ENCODE results near the gene NSUN7. TPM values are rescaled to one million over a fixed set of nuclear protein-coding genes. Genes with fewer than 3 reads are reported as not detected.

The NSUN7 gene
- total RNA-seq, 2 donors from 2014 or later: 14.3 to 35.3 TPM

DNA sequence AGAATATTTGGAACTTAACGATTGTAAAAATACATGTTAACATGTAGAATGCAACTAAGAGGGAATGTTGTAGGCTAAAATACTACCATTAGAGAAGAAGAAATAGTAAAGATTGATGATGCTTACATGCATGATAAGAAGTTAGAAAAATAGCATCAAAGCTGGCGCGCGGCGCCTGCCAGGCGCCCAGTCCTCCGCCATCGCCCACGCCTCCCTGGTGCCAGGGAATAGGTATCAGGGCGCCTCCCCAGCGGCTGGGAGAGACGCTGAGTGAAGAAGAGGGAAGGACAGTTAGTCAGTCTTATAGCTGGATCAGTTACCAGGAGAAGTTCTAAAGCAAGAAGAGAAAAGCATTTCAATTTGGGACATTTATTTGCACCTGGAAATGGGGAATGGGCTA lies 36.0 kb downstream of the NSUN7 start:
- 95 to 97% methylated on average over 12 of the region's 12 CpGs for WGBS, 2 donors
- Histone ChIP-seq H3K4me3 (no peak overlapping the region), H3K36me3 (replicated peaks in 1 of 2; ENCODE audit: insufficient read depth in 1 of 2, low read depth in 2 of 2) (no peaks in the 10 kb centered on the region), H3K9me3 (no peaks in the 10 kb centered on the region), H3K27me3 (no peaks in the 10 kb centered on the region), H3K4me1 (no peaks in the 10 kb centered on the region), H3K27ac (no peak overlapping the region)
- ATAC-seq (no peak), DNase-seq (no peak)
- intact Hi-C loops (cut with DNase I): no loop called here
- TF ChIP-seq POLR2A (IDR thresholded peaks at IDR 0.05): no peak
- TF ChIP-seq, protein P1, sequence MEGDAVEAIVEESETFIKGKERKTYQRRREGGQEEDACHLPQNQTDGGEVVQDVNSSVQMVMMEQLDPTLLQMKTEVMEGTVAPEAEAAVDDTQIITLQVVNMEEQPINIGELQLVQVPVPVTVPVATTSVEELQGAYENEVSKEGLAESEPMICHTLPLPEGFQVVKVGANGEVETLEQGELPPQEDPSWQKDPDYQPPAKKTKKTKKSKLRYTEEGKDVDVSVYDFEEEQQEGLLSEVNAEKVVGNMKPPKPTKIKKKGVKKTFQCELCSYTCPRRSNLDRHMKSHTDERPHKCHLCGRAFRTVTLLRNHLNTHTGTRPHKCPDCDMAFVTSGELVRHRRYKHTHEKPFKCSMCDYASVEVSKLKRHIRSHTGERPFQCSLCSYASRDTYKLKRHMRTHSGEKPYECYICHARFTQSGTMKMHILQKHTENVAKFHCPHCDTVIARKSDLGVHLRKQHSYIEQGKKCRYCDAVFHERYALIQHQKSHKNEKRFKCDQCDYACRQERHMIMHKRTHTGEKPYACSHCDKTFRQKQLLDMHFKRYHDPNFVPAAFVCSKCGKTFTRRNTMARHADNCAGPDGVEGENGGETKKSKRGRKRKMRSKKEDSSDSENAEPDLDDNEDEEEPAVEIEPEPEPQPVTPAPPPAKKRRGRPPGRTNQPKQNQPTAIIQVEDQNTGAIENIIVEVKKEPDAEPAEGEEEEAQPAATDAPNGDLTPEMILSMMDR (IDR thresholded peaks at IDR 0.05): no peak

DNA sequence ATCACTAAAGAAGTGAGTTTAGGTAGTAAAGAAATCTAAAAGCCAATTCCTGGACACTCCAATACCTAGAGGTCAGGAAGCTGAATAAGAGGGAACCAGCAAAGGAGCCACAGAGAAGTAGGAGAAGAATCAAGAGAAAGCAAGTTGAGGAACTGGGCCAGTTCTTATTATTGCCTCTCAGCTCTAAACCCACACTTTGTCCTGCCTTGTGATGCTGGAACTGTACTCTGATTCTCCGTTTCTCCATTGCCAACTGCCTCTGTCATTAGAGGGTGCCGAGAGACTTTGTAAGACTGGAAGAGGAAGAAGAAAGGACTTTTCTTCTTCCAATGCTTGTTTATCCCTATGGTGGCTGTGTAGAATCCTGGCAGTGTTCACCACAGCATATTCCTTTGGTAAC lies 38.6 kb downstream of the NSUN7 start:
- H3K4me3 ChIP-seq: no peak overlapping the region
- no peaks in the 10 kb centered on the region for H3K4me1 ChIP-seq
- DNase-seq (no peak), ATAC-seq (no peak)
- TF ChIP-seq POLR2A (IDR thresholded peaks at IDR 0.05): no peak
- TF ChIP-seq, protein P1 (IDR thresholded peaks at IDR 0.05): no peak
- H3K27ac ChIP-seq: no peak overlapping the region
- H3K9me3 ChIP-seq: no peaks in the 10 kb centered on the region
- intact Hi-C loops (cut with DNase I): no loop called here
- no peaks in the 10 kb centered on the region for H3K27me3 ChIP-seq
- no peaks in the 10 kb centered on the region for H3K36me3 ChIP-seq (replicated peaks in 1 of 2; ENCODE audit: insufficient read depth in 1 of 2, low read depth in 2 of 2)
- 69 to 85% methylated on average over 2 of the region's 2 CpGs for WGBS, 2 donors

DNA sequence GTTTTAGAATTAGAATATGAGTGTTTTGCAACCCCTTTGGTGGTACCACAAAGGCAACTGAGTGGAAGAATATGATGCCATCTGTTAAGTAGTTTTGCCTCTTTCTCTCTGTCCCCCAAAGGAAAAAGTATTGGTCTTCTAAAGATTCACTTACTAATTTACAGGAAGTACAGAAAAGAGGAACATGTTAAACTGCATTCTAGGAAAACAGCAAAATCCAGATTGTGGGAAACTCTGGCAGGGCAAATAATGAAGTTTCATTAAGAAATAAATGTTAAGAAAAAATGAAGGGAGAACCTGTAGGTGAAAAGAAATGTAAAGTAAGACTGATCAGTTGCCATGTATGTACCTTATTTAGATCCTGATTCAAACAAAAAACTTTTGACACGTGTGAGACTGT lies 39.3 kb downstream of the NSUN7 start:
- no peak for DNase-seq

DNA sequence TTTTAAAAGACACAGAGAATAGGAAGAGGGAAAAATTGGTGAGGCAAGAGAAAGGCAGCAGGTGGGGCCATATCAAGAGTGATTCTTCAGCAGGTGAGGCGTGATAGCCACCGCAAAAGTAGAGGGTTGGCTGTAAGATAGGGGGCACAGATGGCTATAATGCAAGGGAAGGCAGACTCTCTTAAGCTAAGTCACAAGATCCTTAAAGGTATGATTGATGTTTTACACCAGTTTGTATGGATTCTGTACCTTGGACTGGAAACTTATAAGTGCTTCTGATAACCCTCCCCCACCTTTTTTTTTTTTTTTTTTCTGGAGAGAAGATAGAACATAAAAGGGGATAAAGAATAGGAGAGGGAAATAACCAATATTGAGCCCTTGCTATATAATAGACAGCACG lies 40.0 kb downstream of the NSUN7 start:
- Histone ChIP-seq H3K4me3 (no peak overlapping the region), H3K36me3 (replicated peaks in 1 of 2; ENCODE audit: insufficient read depth in 1 of 2, low read depth in 2 of 2) (no peaks in the 10 kb centered on the region), H3K27me3 (no peaks in the 10 kb centered on the region), H3K4me1 (no peaks in the 10 kb centered on the region), H3K27ac (no peak overlapping the region), H3K9me3 (no peaks in the 10 kb centered on the region)
- 88 to 90% methylated on average over 3 of the region's 3 CpGs for WGBS, 2 donors
- TF ChIP-seq POLR2A (IDR thresholded peaks at IDR 0.05): no peak
- TF ChIP-seq, protein P1 (IDR thresholded peaks at IDR 0.05): no peak
- no peak for ATAC-seq
- intact Hi-C loops (cut with DNase I): no loop called here
- no peak for DNase-seq

More for the DNA sequence above, 39.3 kb downstream of the NSUN7 start:
- ATAC-seq: no peak
- TF ChIP-seq, protein P1 (IDR thresholded peaks at IDR 0.05): no peak
- no peak for TF ChIP-seq POLR2A (IDR thresholded peaks at IDR 0.05)
- intact Hi-C loops (cut with DNase I): no loop called here
- H3K27ac ChIP-seq: no peak overlapping the region
- H3K36me3 ChIP-seq (replicated peaks in 1 of 2; ENCODE audit: insufficient read depth in 1 of 2, low read depth in 2 of 2): no peaks in the 10 kb centered on the region
- no peaks in the 10 kb centered on the region for H3K4me1 ChIP-seq
- no peaks in the 10 kb centered on the region for H3K27me3 ChIP-seq
- WGBS, 2 donors: 59 to 70% methylated on average over 1 of the region's 1 CpG
- no peaks in the 10 kb centered on the region for H3K9me3 ChIP-seq
- no peak overlapping the region for H3K4me3 ChIP-seq

DNA sequence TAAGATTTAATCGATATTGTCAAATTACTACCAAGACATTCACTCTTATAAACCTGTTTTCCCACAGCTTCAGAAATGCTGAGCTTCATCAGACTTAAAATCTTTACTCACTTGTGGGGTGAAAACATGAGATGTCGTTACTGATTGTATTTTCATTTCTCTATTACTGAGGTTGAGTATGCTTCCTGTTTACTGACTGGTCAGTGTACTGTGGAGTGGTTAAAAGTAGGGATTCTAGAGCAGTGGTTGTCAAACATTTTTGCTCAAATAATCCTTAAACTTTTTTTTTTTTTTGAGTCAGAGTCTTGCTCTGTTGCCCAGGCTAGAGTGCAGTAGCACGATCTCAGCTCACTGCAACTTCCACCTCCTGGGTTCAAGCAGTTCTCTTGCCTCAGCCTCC lies 50.3 kb downstream of the NSUN7 start:
- ATAC-seq (no peak), DNase-seq (no peak)
- no peak overlapping the region for H3K27ac ChIP-seq
- H3K36me3 ChIP-seq (replicated peaks in 1 of 2; ENCODE audit: insufficient read depth in 1 of 2, low read depth in 2 of 2): no peaks in the 10 kb centered on the region
- TF ChIP-seq, protein P1 (IDR thresholded peaks at IDR 0.05): no peak
- TF ChIP-seq POLR2A (IDR thresholded peaks at IDR 0.05): no peak
- H3K4me1 ChIP-seq: no peaks in the 10 kb centered on the region
- no peaks in the 10 kb centered on the region for H3K27me3 ChIP-seq
- WGBS, 2 donors: 84 to 92% methylated on average over 3 of the region's 3 CpGs
- H3K4me3 ChIP-seq: no peak overlapping the region
- intact Hi-C loops (cut with DNase I): no loop called here
- no peaks in the 10 kb centered on the region for H3K9me3 ChIP-seq

Measured in body of pancreas (tissue), 4 donors.